CD4-positive, alpha-beta T cell treated with Interleukin-2 at 100 ng/mL for 4 hours (primary cell): ENCODE data around the gene GPD1.
"Not testable (repeated sequence)": the region's sequence is repeated elsewhere in the genome, so short reads cannot be mapped to it uniquely, and the experiment has no call there.

Experiments
- DNase-seq: peaks from one replicate; pipeline ENCODE4 v3.0.0-alpha.2; 2020; ENCODE audit warnings: low spot score

GPD1 gene

DNA sequence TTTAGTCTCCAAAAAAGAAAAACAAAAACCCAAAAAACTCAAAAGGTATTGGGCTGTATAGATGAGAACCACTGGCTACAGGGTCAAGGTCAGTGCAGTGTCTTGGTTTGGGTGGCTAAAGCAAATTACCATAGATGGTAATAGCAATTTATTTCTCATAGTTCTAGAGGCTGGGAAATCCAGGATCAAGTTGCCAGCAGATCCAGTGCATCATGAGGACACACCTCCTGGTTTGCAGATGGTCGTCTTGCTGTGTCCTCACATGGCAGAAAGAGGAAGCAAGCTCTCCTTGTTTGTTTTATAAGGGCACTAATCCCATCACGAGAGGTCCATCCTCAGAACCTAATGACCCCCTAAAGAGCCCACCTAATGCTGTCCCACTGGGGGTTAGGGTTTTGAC is 19.4 kb downstream of the GPD1 start:
- no peak for DNase-seq

DNA sequence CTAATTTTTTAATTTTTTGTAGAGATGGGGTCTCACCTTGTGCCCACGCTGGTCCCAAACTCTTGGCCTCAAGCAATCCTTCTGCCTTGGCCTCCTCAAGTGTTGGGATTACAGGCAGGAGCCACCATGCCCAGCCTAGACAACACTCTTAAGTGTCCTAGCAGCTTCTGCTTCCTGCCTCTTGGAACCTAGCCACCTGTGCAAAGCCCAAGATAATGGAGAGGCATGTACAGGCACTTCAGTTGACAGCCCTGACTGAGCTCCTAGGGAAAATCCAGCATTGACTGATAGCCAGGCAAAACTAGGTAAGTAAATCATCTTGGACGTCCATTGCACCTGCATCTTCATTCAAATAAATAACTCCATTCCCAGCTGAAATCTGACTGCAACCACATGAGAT is 23.7 kb downstream of the GPD1 start:
- no peak for DNase-seq

DNA sequence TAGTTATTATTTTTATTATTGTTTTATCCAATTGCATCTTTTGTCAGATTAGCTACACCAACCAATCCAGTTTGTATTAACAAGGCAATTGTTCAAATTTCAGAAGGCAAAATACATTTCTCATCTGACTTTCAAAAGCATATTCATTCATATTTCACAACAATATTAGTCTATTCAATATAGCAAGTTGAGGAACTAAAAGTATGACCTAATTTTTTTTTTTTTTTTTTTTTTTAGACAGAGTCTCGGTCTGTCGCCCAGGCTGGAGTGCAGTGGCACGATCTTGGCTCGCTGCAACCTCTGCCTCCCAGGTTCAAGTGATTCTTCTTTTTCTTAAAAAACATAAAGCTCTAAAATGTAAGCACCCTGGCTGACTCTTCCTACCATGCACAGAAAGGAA is 25.5 kb downstream of the GPD1 start:
- no peak for DNase-seq

DNA sequence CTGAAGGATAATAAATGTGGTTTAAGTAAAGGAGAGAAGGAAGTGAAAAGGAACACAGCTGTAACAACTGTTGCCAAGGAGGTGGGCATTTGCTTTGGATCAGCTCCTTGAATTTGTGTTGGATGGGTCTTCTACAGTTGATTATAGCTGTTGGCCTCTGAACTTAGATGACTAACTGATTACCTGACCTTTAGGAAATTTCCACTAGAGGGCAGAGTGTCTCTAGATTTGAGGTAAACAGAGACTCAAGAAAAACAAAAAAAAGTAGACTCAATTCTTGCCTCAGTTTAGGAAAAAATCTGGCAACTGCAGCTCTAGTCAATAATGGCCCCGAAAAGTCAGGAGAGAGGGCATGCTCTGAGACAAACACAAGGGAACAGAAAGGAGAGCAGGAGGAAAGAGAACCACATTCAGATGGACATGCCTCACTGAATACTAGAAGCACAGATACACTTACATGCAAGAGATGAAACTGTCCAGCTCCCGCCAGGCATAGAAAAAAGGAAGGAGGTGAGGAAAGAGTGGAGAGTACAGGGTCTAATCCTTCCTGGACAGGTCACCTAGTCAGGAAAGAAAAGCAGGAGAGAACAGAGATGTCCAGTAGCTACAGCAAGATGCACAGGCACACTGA is 28.8 kb downstream of the GPD1 start:
- DNase-seq, result peak; percentile 66

DNA sequence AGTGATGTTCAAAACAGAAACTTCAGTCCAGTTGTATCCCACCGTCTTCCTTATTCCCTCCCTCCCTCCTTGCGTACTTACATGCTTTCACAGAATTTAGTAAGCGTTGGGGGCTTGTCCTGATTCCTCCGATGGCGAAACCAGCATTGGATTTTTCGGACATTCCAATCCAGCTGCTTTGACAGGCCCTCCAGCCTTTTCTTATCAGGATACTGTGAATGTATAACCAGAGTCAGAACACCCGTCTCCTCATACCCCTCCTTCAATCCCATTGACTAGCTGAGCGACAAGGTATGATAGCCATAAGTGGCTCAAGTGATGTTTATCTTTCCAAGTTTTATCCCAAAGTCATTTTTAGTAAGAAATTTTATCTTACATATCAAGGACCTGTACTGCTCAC is 39.2 kb downstream of the GPD1 start:
- DNase-seq, result no peak

DNA sequence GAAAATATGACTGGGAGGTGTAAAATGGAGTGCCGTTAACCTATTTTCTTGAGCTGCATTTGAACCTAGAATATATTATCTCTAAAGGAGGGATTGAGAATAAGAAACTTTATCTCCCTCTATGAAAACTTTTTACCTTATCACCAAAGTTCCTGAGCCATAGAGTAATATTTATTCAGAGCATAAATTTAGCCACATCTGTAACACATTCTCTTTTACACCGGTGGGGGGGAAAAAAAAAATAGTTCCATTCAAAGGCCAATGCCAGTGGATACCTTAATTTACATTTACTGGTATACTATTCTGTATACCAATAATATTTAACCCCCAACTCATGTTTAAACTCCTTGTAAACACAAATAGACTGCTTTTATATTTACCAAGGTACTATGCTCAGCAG is 41.6 kb downstream of the GPD1 start:
- DNase-seq, result no peak

DNA sequence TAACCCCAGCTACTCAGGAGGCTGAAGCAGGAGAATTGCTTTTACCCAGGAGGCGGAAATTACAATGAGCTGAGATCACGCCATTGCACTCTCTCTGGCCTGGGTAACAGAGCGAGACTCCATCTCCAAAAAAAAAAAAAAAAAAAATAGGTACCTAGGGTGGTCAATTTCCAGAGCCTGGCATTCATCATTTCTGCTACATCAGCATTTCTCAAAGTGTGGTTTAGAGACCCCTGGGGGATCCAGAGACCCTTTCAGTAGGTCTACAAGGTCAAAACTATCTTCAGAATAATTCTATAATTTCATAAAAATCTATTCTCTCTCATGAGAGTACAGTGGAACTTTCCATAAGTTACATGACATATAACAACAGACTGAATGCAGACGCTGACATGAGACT is 43.5 kb downstream of the GPD1 start:
- no peak for DNase-seq

DNA sequence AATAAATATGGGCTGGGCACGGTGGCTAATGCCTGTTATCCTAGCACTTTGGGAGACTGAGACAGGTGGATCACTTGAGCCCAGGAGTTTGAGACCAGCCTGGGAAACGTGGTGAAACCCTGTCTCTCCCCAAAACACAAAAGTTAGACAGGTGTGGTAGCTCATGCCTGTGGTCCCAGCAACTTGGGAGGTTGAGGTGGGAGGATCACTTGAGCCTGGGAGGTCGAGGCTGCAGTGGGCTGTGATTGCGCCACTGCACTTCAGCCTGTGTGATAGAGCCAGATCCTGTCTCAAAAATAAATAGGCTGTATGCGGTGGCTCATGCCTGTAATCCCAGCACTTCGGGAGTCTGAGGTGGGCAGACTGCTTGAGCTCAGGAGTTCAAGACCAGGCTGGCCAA is 44.2 kb downstream of the GPD1 start:
- DNase-seq, result not testable (repeated sequence)

DNA sequence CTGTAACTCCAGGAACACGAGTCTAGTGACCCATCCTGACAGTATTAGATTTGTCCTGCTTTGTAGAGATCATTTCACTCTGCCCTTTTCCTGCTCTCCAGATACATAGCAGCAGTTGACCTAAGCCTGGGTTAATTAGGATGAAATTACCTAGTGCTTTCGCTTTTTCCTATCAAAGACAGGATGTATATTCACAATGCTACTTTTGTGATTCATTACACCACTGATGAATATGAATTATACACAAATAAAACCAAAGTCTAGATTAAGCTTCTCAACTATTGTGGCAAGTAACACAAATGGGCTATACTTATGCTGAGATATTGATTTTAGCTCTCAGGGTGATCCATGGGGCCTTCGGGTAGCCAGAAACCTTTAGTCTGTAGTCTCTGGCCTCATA is 45.5 kb downstream of the GPD1 start:
- no peak for DNase-seq

DNA sequence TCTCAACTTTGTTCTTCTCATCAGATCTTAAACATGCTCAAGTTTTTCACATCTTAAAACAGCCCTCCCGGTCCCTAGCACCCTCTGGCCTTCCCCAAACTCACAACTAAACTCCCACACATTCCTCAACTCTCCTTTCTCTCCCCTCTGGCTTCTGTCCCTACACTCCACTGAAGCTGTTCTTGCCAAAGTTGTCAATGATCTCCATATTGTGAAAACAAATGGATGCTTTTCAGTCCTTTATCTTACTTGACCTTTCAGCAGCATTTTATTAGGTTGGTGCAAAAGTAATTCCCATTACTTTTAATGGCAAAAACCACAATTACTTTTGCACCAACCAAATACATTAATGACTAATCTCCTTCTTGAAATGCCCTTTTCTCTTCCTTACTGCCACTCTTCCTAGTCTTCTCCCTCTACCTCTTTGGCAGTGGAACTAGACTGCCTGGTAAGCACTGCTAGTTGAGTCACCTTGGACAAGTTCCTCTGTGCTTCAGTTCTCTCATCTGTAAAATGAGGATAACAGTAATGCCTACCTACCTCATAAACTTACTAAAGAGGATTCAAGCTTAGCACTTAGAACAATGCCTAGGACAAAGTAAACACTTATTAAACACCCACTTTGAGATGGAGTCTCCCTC is 47.4 kb downstream of the GPD1 start:
- DNase-seq, result no peak

DNA sequence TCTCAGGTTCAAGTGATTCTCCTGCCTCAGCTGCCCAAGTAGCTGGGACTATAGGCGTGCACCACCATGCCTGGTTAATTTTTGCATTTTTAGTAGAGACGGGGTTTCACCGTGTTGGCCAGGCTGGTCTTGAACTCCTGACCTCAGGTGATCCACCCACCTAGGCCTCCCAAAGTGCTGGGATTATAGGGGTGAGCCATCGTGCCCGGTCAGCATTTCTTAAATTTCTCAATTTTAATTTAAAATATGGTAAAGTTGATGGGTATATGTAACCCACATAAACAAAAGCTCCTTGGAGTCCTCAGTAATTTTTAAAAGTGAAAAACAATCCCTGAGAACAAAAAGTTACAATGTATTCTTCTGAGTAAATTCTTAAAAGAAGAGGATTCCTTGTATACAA is 51.1 kb downstream of the GPD1 start:
- DNase-seq, result not testable (repeated sequence)

DNA sequence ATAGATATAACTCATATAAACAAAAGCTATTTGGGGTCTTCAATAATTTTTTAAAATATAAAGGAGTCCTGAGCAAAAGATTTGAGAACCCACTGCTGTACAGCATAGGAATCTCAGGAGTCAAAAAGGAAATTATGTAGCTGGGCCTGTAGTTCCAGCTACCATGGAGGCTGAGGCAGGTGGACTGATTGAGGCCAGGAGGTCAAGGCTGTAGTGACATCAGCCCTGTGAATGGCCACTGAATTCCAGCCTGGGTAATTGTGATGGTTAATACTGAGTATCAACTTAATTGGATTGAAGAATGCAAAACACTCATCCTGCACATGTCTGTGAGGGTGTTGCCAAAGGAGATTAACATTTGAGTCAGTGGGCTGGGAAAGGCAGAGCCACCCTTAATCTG is 52.8 kb downstream of the GPD1 start:
- no peak for DNase-seq

DNA sequence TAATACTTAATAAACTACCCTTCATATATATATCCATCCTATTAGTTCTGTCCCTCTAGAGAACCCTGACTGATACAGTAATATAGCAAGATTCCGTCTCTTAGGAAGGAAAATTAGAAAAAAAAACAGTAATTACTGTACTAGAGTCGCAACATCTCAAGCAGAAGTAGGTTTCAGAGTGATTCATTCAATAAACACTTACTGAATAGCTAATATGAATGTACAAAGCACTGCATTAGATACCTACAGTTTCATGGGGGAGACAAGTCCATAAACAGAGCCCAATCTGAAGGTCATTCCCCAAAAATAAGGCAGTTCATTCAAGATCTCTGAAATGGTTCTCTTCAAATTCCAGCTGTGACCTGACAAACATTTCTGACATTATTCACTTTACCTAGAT is 53.5 kb downstream of the GPD1 start:
- no peak for DNase-seq

DNA sequence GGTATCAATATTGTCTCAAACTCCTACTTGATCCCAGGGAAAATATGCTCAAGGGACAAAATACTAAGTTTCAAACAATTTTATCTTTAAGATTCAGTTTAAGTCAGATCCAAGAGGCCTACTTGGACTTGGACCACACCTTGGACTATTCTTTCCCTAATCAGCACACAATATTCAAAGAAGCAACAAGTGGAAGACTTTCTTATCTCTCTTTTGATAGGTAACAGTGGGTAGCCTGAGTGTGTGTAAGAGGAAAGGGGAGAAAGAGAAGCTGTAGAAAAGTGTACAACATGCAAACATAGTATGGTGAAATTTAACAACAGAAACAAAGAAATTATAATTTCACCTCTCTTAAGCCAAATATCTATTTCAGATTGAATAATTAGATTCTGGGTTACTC is 56.8 kb downstream of the GPD1 start:
- no peak for DNase-seq
